AG04450 (cell line): ENCODE measurements around the gene ELMO2. TPM values are rescaled to one million over a fixed set of nuclear protein-coding genes. Genes with fewer than 3 reads are reported as not detected.

Experiments
- CTCF ChIA-PET: fragments of 300-600, 350-600 bp; formaldehyde crosslinking; extraction: SDS; loops from one replicate; lab custom pipeline; 2022; ENCODE audit warnings: antibody characterized with exemption, inconsistent platforms; lab: Charles Lee
- POLR2A ChIA-PET: fragments of 350-600 bp; formaldehyde crosslinking; extraction: SDS; loops from one replicate; lab custom pipeline; 2021; ENCODE audit warnings: antibody characterized with exemption, inconsistent platforms; lab: Yijun Ruan, JAX
- DNase-seq: peaks from one replicate; pipeline ENCODE4 v3.0.0-alpha.2; 2011; ENCODE audit warnings: low read depth, low spot score
- H3K27ac ChIP-seq: one replicate; pipeline ENCODE4 v1.5.1; 2012; ENCODE audit warnings: low read depth, low read length, control low read depth
- H3K27me3 ChIP-seq: one replicate; pipeline ENCODE4 v1.6.0; 2012; ENCODE audit warnings: low read length; ENCODE audit not compliant: control insufficient read depth, insufficient read depth
- H3K4me3 ChIP-seq: 2 replicates; pipeline ENCODE4 v1.5.1; 2011; ENCODE audit warnings: mild to moderate bottlenecking, low read depth, low read length, control low read depth
- H3K9me3 ChIP-seq: 2 replicates; pipeline ENCODE4 v1.5.1; 2012; ENCODE audit warnings: low read length; ENCODE audit not compliant: control insufficient read depth, insufficient read depth
- CTCF ChIP-seq: IDR thresholded peaks from 2 replicates; pipeline ENCODE4 v1.5.1; 2011; ENCODE audit warnings: low read depth, low read length, control low read depth, inconsistent platforms
- polyA plus RNA-seq: library from polyadenylated mRNA; depleted of rRNA; stranded (reverse); fragments of >200 nt; gene quantifications from 2 replicates; pipeline ENCODE4 v1.2.3, GENCODE V29; 2011

The ELMO2 gene
- polyA plus RNA-seq, 1 experiment: 34.4 TPM

GRCh38 chr20:46349742-46350056, 56.7 kb downstream of the ELMO2 start:
- no peak for DNase-seq
- POLR2A ChIA-PET: no interaction called here

GRCh38 chr20:46349035-46349741, 57.2 kb downstream of the ELMO2 start:
- ChIA-PET POLR2A (interaction anchor here (0.7 kb wide), 1 partner anchor 14 kb away, joined by 4 read pairs; no protein-coding TSS in a partner anchor), CTCF (interaction anchor here (0.6 to 3.5 kb wide), 30 partner anchors 9 to 1034 kb away, joined by 3 to 49 read pairs (median 4); no protein-coding TSS in a partner anchor)
- Histone ChIP-seq H3K4me3 (no peak overlapping the region), H3K27me3 (peaks cover 6% of the 10 kb centered on the region), H3K27ac (no peak overlapping the region), H3K9me3 (no peaks in the 10 kb centered on the region)
- peak; percentile 69 for TF ChIP-seq CTCF
- no peak for DNase-seq

More at GRCh38 chr20:46349742-46350056, 56.7 kb downstream of the ELMO2 start:
- Histone ChIP-seq H3K9me3 (no peaks in the 10 kb centered on the region; the same call in 1 of the 2 replicates), H3K27me3 (peaks cover 3% of the 10 kb centered on the region), H3K4me3 (no peak overlapping the region), H3K27ac (peak overlapping the region; percentile 86)
- CTCF ChIA-PET: interaction anchor here (0.6 to 3.5 kb wide), 17 partner anchors 10 to 1280 kb away, joined by 3 to 49 read pairs (median 4); no protein-coding TSS in a partner anchor
- TF ChIP-seq CTCF: no peak

- no peak for DNase-seq
- ChIA-PET CTCF (interaction anchor here (0.6 to 3.5 kb wide), 25 partner anchors 9 to 1035 kb away, joined by 3 to 49 read pairs (median 4); no protein-coding TSS in a partner anchor), POLR2A (interaction anchor here (0.7 kb wide), 1 partner anchor 16 kb away, joined by 4 read pairs; no protein-coding TSS in a partner anchor)
- TF ChIP-seq CTCF: peak; percentile 17; the same call in 1 of the 2 replicates
- H3K9me3 ChIP-seq: no peaks in the 10 kb centered on the region
- H3K4me3 ChIP-seq: no peak overlapping the region
- no peak overlapping the region for H3K27ac ChIP-seq
- peaks cover 17% of the 10 kb centered on the region for H3K27me3 ChIP-seq
These were observed 58.3 kb downstream of the ELMO2 start for GRCh38 chr20:46347841-46348803.

DNA sequence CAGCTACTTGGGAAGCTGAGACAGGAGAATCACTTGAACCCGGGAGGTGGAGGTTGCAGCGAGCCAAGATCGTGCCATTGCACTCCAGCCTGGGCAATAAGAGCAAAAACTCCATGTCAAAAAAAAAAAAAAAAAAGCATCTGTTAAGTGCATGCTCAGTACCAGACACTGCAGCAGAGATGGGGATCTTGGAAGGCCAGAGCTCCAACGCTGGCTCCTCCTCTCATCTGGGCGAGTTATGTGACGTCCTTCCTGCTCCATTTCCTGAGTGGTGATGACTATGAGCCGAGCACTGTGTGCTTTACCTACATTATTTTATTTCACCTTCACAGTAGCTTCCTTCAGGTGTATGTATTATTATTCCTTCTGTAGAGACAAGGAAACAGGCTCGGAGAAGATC, 59.6 kb downstream of the ELMO2 start:
- Histone ChIP-seq H3K4me3 (no peak overlapping the region), H3K27me3 (peaks cover 31% of the 10 kb centered on the region), H3K9me3 (no peaks in the 10 kb centered on the region; the same call in 1 of the 2 replicates), H3K27ac (no peak overlapping the region)
- ChIA-PET CTCF (no interaction called here), POLR2A (interaction anchor here (0.7 kb wide), 1 partner anchor 1146 kb away, joined by 6 read pairs; no protein-coding TSS in a partner anchor)
- no peak for TF ChIP-seq CTCF
- DNase-seq: no peak
